PFSK-1 (cell line): Measurements from ENCODE around the gene WBP1L.

Experiments
- FOXP2 ChIP-seq: optimal IDR thresholded peaks from 2 replicates; pipeline ENCODE3; 2011; ENCODE audit warnings: borderline replicate concordance, control low read depth, inconsistent platforms; ENCODE audit not compliant: insufficient read depth; ENCODE audit errors: extremely low read length, extremely low read depth
- POLR2AphosphoS5 ChIP-seq: IDR thresholded peaks from 2 replicates; pipeline ENCODE4 v1.6.1; 2012; ENCODE audit warnings: low read depth, mild to moderate bottlenecking, control low read depth, low read length, moderate library complexity
- SIN3A ChIP-seq: IDR thresholded peaks from 2 replicates; pipeline ENCODE4 v1.6.1; 2012; ENCODE audit warnings: mild to moderate bottlenecking, low read length, moderate library complexity, borderline replicate concordance; ENCODE audit not compliant: insufficient read depth
- TAF1 ChIP-seq: IDR thresholded peaks from 2 replicates; pipeline ENCODE4 v1.6.1; 2012; ENCODE audit warnings: low read length, control low read depth, borderline replicate concordance; ENCODE audit not compliant: insufficient read depth
- TF ChIP-seq, protein P1 (sequence below), 2 experiments: IDR thresholded peaks; 2 replicates each; pipeline versions ENCODE4 v1.6.1 to v1.8.0; 2011 to 2012; ENCODE audit warnings: low read depth in 2 of 2, low read length in 2 of 2, control low read depth in 1 of 2, inconsistent platforms in 1 of 2, mild to moderate bottlenecking in 1 of 2, moderate library complexity in 1 of 2; ENCODE audit not compliant: insufficient read depth in 1 of 2

The WBP1L gene

GRCh38 chr10:102779680-102780526, 36.2 kb downstream of the WBP1L start:
- TF ChIP-seq FOXP2 (no peak), SIN3A (no peak), POLR2AphosphoS5 (no peak), TAF1 (no peak)
- TF ChIP-seq, protein P1, sequence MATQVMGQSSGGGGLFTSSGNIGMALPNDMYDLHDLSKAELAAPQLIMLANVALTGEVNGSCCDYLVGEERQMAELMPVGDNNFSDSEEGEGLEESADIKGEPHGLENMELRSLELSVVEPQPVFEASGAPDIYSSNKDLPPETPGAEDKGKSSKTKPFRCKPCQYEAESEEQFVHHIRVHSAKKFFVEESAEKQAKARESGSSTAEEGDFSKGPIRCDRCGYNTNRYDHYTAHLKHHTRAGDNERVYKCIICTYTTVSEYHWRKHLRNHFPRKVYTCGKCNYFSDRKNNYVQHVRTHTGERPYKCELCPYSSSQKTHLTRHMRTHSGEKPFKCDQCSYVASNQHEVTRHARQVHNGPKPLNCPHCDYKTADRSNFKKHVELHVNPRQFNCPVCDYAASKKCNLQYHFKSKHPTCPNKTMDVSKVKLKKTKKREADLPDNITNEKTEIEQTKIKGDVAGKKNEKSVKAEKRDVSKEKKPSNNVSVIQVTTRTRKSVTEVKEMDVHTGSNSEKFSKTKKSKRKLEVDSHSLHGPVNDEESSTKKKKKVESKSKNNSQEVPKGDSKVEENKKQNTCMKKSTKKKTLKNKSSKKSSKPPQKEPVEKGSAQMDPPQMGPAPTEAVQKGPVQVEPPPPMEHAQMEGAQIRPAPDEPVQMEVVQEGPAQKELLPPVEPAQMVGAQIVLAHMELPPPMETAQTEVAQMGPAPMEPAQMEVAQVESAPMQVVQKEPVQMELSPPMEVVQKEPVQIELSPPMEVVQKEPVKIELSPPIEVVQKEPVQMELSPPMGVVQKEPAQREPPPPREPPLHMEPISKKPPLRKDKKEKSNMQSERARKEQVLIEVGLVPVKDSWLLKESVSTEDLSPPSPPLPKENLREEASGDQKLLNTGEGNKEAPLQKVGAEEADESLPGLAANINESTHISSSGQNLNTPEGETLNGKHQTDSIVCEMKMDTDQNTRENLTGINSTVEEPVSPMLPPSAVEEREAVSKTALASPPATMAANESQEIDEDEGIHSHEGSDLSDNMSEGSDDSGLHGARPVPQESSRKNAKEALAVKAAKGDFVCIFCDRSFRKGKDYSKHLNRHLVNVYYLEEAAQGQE (IDR thresholded peaks at IDR 0.05; ENCODE audit: insufficient read depth in 1 of 2, low read depth in 2 of 2, low read length in 2 of 2) = no peak

DNA sequence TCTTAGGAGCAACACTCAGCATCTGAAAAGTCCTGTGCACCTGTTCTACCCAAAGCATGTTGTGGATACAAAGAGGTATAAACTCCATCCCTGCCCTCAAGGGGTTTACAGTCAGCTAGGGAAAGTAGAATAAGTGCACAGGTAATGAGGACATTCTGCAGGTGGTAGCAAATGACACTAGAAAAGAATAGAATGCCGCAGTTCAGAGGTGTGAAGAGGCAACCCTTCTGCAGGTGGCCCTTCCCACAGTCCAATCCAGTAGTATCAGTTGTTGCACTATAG, 36.7 kb downstream of the WBP1L start:
- TF ChIP-seq FOXP2 (no peak), POLR2AphosphoS5 (no peak), SIN3A (no peak), TAF1 (no peak)
- TF ChIP-seq, protein P1 (IDR thresholded peaks at IDR 0.05; ENCODE audit: insufficient read depth in 1 of 2, low read depth in 2 of 2, low read length in 2 of 2) = no peak

GRCh38 chr10:102781090-102781920, 37.6 kb downstream of the WBP1L start:
- no peak for TF ChIP-seq FOXP2
- no peak for TF ChIP-seq SIN3A
- TF ChIP-seq POLR2AphosphoS5 = no peak
- TF ChIP-seq, protein P1 (IDR thresholded peaks at IDR 0.05; ENCODE audit: insufficient read depth in 1 of 2, low read depth in 2 of 2, low read length in 2 of 2) = no peak
- TF ChIP-seq TAF1 = no peak

GRCh38 chr10:102781921-102782557, 38.3 kb downstream of the WBP1L start:
- TF ChIP-seq POLR2AphosphoS5 (no peak), SIN3A (0 out of 2 replicates have a peak, but pooled peaks have one; percentile 21), TAF1 (no peak), FOXP2 (no peak)
- TF ChIP-seq, protein P1 (IDR thresholded peaks at IDR 0.05; ENCODE audit: insufficient read depth in 1 of 2, low read depth in 2 of 2, low read length in 2 of 2) = no peak
